Measurements from ENCODE around the gene ASXL2. TPM values are rescaled to one million over a fixed set of nuclear protein-coding genes. Genes with fewer than 3 reads are reported as not detected.

The ASXL2 gene
- total RNA-seq, 2 experiments from 2014 or later, result 43.7 to 45.0 TPM

- DNase-seq, result no peak
- Mint-ChIP-seq H3K27me3 (peaks cover 4% of the 10 kb centered on the region), H3K4me3 (peak overlapping the region; percentile 33), H3K27ac (no peak overlapping the region), H3K9me3 (no peaks in the 10 kb centered on the region), H3K36me3 (ENCODE audit: low read depth) (peaks cover 27% of the 10 kb centered on the region), H3K4me1 (peaks cover 53% of the 10 kb centered on the region)
- POLR2A ChIA-PET, result interaction anchor here (0.9 to 2.2 kb wide), 3 partner anchors 9 to 29 kb away, joined by 3 to 10 read pairs (median 3); no protein-coding TSS in a partner anchor
- CTCF ChIA-PET, result interaction anchor here (0.6 to 2.0 kb wide), 5 partner anchors 12 to 102 kb away, joined by 3 to 6 read pairs (median 4); no protein-coding TSS in a partner anchor
Measured at GRCh38 chr2:25824718-25825117, 53.6 kb downstream of the ASXL2 start.

GRCh38 chr2:25824216-25824615, 54.1 kb downstream of the ASXL2 start:
- ChIA-PET POLR2A (interaction anchor here (1.7 to 2.2 kb wide), 3 partner anchors 9 to 29 kb away, joined by 3 to 10 read pairs (median 5); no protein-coding TSS in a partner anchor), CTCF (interaction anchor here (0.6 to 2.0 kb wide), 3 partner anchors 12 to 32 kb away, joined by 3 to 6 read pairs (median 4); no protein-coding TSS in a partner anchor)
- Mint-ChIP-seq H3K27me3 (peaks cover 4% of the 10 kb centered on the region), H3K9me3 (no peaks in the 10 kb centered on the region), H3K36me3 (ENCODE audit: low read depth) (peaks cover 24% of the 10 kb centered on the region), H3K27ac (no peak overlapping the region), H3K4me1 (peaks cover 50% of the 10 kb centered on the region), H3K4me3 (no peak overlapping the region)
- DNase-seq, result no peak

- peaks cover 51% of the 10 kb centered on the region for H3K4me1 Mint-ChIP-seq
- ChIA-PET POLR2A (interaction anchor here (1.2 to 1.7 kb wide), 2 partner anchors 18 to 20 kb away, joined by 3 to 5 read pairs; no protein-coding TSS in a partner anchor), CTCF (no interaction called here)
- H3K36me3 Mint-ChIP-seq (ENCODE audit: low read depth), result peaks cover 22% of the 10 kb centered on the region
- peaks cover 4% of the 10 kb centered on the region for H3K27me3 Mint-ChIP-seq
- H3K27ac Mint-ChIP-seq, result peak overlapping the region; percentile 47
- H3K9me3 Mint-ChIP-seq, result no peaks in the 10 kb centered on the region
- peak; percentile 66 for DNase-seq
- H3K4me3 Mint-ChIP-seq, result peak overlapping the region; percentile 63
Measured at GRCh38 chr2:25822190-25823117, 55.8 kb downstream of the ASXL2 start.

GRCh38 chr2:25821225-25822056, 56.8 kb downstream of the ASXL2 start:
- CTCF ChIA-PET, result no interaction called here
- POLR2A ChIA-PET, result no interaction called here

GRCh38 chr2:25819597-25820039, 58.7 kb downstream of the ASXL2 start:
- CTCF ChIA-PET, result no interaction called here
- POLR2A ChIA-PET, result no interaction called here
- peaks cover 27% of the 10 kb centered on the region for H3K36me3 Mint-ChIP-seq (ENCODE audit: low read depth)
- peaks cover 46% of the 10 kb centered on the region for H3K4me1 Mint-ChIP-seq
- no peak for DNase-seq
- no peak overlapping the region for H3K27ac Mint-ChIP-seq
- H3K9me3 Mint-ChIP-seq, result no peaks in the 10 kb centered on the region
- no peak overlapping the region for H3K4me3 Mint-ChIP-seq
- H3K27me3 Mint-ChIP-seq, result peaks cover 4% of the 10 kb centered on the region

More at GRCh38 chr2:25821225-25822056, 56.8 kb downstream of the ASXL2 start:
- Mint-ChIP-seq H3K4me3 (peak overlapping the region; percentile 63), H3K4me1 (peaks cover 61% of the 10 kb centered on the region), H3K27me3 (peaks cover 4% of the 10 kb centered on the region), H3K9me3 (no peaks in the 10 kb centered on the region), H3K27ac (peak overlapping the region; percentile 16), H3K36me3 (ENCODE audit: low read depth) (peaks cover 22% of the 10 kb centered on the region)
- DNase-seq, result no peak

GRCh38 chr2:25817630-25818029, 60.7 kb downstream of the ASXL2 start:
- Mint-ChIP-seq H3K9me3 (no peaks in the 10 kb centered on the region), H3K27ac (peak overlapping the region; percentile 32), H3K4me1 (peaks cover 38% of the 10 kb centered on the region), H3K4me3 (no peak overlapping the region), H3K36me3 (ENCODE audit: low read depth) (peaks cover 26% of the 10 kb centered on the region), H3K27me3 (peaks cover 4% of the 10 kb centered on the region)
- DNase-seq, result no peak
- ChIA-PET CTCF (interaction anchor here (0.6 to 1.1 kb wide), 3 partner anchors 26 to 211 kb away, joined by 3 read pairs; no protein-coding TSS in a partner anchor), POLR2A (interaction anchor here (0.6 to 2.9 kb wide), 7 partner anchors 8 to 32 kb away, joined by 3 to 23 read pairs (median 4); no protein-coding TSS in a partner anchor)

GRCh38 chr2:25817006-25817405, 61.3 kb downstream of the ASXL2 start:
- H3K27ac Mint-ChIP-seq, result no peak overlapping the region
- H3K4me3 Mint-ChIP-seq, result no peak overlapping the region
- ChIA-PET CTCF (interaction anchor here (0.9 to 1.1 kb wide), 2 partner anchors 64 to 210 kb away, joined by 3 read pairs; no protein-coding TSS in a partner anchor), POLR2A (interaction anchor here (1.2 to 2.9 kb wide), 5 partner anchors 9 to 33 kb away, joined by 3 to 23 read pairs (median 5); no protein-coding TSS in a partner anchor)
- DNase-seq, result no peak
- H3K4me1 Mint-ChIP-seq, result peaks cover 32% of the 10 kb centered on the region
- H3K9me3 Mint-ChIP-seq, result no peaks in the 10 kb centered on the region
- peaks cover 4% of the 10 kb centered on the region for H3K27me3 Mint-ChIP-seq
- peaks cover 20% of the 10 kb centered on the region for H3K36me3 Mint-ChIP-seq (ENCODE audit: low read depth)

- CTCF ChIA-PET, result no interaction called here
- no peaks in the 10 kb centered on the region for H3K9me3 Mint-ChIP-seq
- DNase-seq, result no peak
- no peaks in the 10 kb centered on the region for H3K27me3 Mint-ChIP-seq
- peaks cover 15% of the 10 kb centered on the region for H3K36me3 Mint-ChIP-seq (ENCODE audit: low read depth)
- POLR2A ChIA-PET, result interaction anchor here (1.2 to 2.9 kb wide), 3 partner anchors 9 to 21 kb away, joined by 3 to 23 read pairs (median 3); no protein-coding TSS in a partner anchor
- H3K4me1 Mint-ChIP-seq, result peaks cover 26% of the 10 kb centered on the region
- H3K4me3 Mint-ChIP-seq, result no peak overlapping the region
- H3K27ac Mint-ChIP-seq, result no peak overlapping the region
Measured at GRCh38 chr2:25816249-25816648, 62.0 kb downstream of the ASXL2 start.

GRCh38 chr2:25814681-25815080, 63.6 kb downstream of the ASXL2 start:
- no peak overlapping the region for H3K4me3 Mint-ChIP-seq
- no peak overlapping the region for H3K27ac Mint-ChIP-seq
- peaks cover 20% of the 10 kb centered on the region for H3K36me3 Mint-ChIP-seq (ENCODE audit: low read depth)
- H3K9me3 Mint-ChIP-seq, result no peaks in the 10 kb centered on the region
- DNase-seq, result no peak
- ChIA-PET POLR2A (interaction anchor here (1.2 kb wide), 1 partner anchor 16 kb away, joined by 4 read pairs; no protein-coding TSS in a partner anchor), CTCF (interaction anchor here (1.5 kb wide), 1 partner anchor 15 kb away, joined by 3 read pairs; no protein-coding TSS in a partner anchor)
- H3K4me1 Mint-ChIP-seq, result peaks cover 32% of the 10 kb centered on the region
- H3K27me3 Mint-ChIP-seq, result no peaks in the 10 kb centered on the region

GRCh38 chr2:25810428-25810827, 67.9 kb downstream of the ASXL2 start:
- H3K27ac Mint-ChIP-seq, result no peak overlapping the region
- H3K9me3 Mint-ChIP-seq, result no peaks in the 10 kb centered on the region
- peaks cover 26% of the 10 kb centered on the region for H3K36me3 Mint-ChIP-seq (ENCODE audit: low read depth)
- ChIA-PET CTCF (interaction anchor here (1.2 kb wide), 1 partner anchor 15 kb away, joined by 3 read pairs; no protein-coding TSS in a partner anchor), POLR2A (interaction anchor here (1.1 to 1.7 kb wide), 3 partner anchors 8 to 21 kb away, joined by 4 to 6 read pairs (median 4); no protein-coding TSS in a partner anchor)
- H3K4me1 Mint-ChIP-seq, result peaks cover 33% of the 10 kb centered on the region
- H3K4me3 Mint-ChIP-seq, result no peak overlapping the region
- DNase-seq, result no peak
- no peaks in the 10 kb centered on the region for H3K27me3 Mint-ChIP-seq

GRCh38 chr2:25809646-25810045, 68.6 kb downstream of the ASXL2 start:
- Mint-ChIP-seq H3K4me3 (no peak overlapping the region), H3K27ac (no peak overlapping the region), H3K36me3 (ENCODE audit: low read depth) (peaks cover 25% of the 10 kb centered on the region), H3K4me1 (peaks cover 38% of the 10 kb centered on the region), H3K9me3 (no peaks in the 10 kb centered on the region), H3K27me3 (no peaks in the 10 kb centered on the region)
- CTCF ChIA-PET, result no interaction called here
- POLR2A ChIA-PET, result interaction anchor here (1.6 to 1.7 kb wide), 3 partner anchors 11 to 19 kb away, joined by 4 to 6 read pairs (median 4); no protein-coding TSS in a partner anchor
- DNase-seq, result no peak

- no peak overlapping the region for H3K27ac Mint-ChIP-seq
- peaks cover 41% of the 10 kb centered on the region for H3K36me3 Mint-ChIP-seq (ENCODE audit: low read depth)
- no peak overlapping the region for H3K4me3 Mint-ChIP-seq
- peaks cover 49% of the 10 kb centered on the region for H3K4me1 Mint-ChIP-seq
- no peaks in the 10 kb centered on the region for H3K9me3 Mint-ChIP-seq
- no peak for DNase-seq
- CTCF ChIA-PET, result no interaction called here
- no peaks in the 10 kb centered on the region for H3K27me3 Mint-ChIP-seq
- POLR2A ChIA-PET, result interaction anchor here (0.6 to 1.4 kb wide), 3 partner anchors 10 to 66 kb away, joined by 3 read pairs; no protein-coding TSS in a partner anchor
Measured at GRCh38 chr2:25808006-25808383, 70.3 kb downstream of the ASXL2 start.
